K562 (cell line): Measurements from ENCODE around the gene P2RX1. TPM values are rescaled to one million over a fixed set of nuclear protein-coding genes. Genes with fewer than 3 reads are reported as not detected.

Experiments
- ATAC-seq: fragments of 200-7000 bp; cut with Tn5 transposase; 3 replicates; pipeline ENCODE4 v1.9.1; 2020; ENCODE audit warnings: moderate library complexity
- BruUV-seq: library from RNA; stranded (reverse); fragments of 400-500 nt; replicated peaks from 2 replicates; lab custom pipeline; 2021; lab: Mats Ljungman, UMichigan
- CTCF ChIA-PET: fragments of 300-600 bp; formaldehyde crosslinking; extraction: SDS; loops from one replicate; lab custom pipeline; 2021; ENCODE audit warnings: low intra/inter-chr PET ratio; lab: Yijun Ruan, JAX
- POLR2A ChIA-PET: fragments of 300-600, 350-650 bp; sonication (Branson Sonifier 250); formaldehyde crosslinking; extraction: SDS; loops from one replicate; lab custom pipeline; 2021; ENCODE audit warnings: antibody characterized with exemption, inconsistent platforms; lab: Yijun Ruan, JAX
- DNase-seq, 4 experiments: peaks; one replicate each; pipeline versions ENCODE4 v3.0.0 to v3.0.0-alpha.2; 2011 to 2018; ENCODE audit warnings: low spot score in 3 of 4, mixed read lengths in 3 of 4; ENCODE audit errors: extremely low read depth in 1 of 4
- FAIRE-seq: peaks from 2 replicates; lab custom pipeline; 2011; peaks lifted over from hg19 to GRCh38; lab: Jason Lieb, UNC
- H2AFZ ChIP-seq: 2 replicates; pipeline ENCODE4 v1.6.0; 2011; ENCODE audit warnings: low read depth, low read length, control low read depth, inconsistent platforms
- H3K27ac ChIP-seq: fragments of 200-600 bp; 3 replicates; pipeline ENCODE4 v1.8.0; 2011; ENCODE audit warnings: low read depth, mild to moderate bottlenecking, control low read depth, inconsistent platforms, low read length, moderate library complexity, mixed read lengths; ENCODE audit errors: extremely low read depth
- H3K27me3 ChIP-seq, 2 experiments: fragments of 300-600 bp in 1 of 2; 2 replicates in 1 of 2; 3 replicates in 1 of 2; pipeline versions ENCODE4 v1.6.0 to v1.8.0; 2011; ENCODE audit warnings: inconsistent platforms in 2 of 2, low read length in 2 of 2, mild to moderate bottlenecking in 1 of 2, mixed read lengths in 1 of 2, moderate library complexity in 1 of 2; ENCODE audit not compliant: control insufficient read depth in 2 of 2, insufficient read depth in 2 of 2
- H3K36me3 ChIP-seq: fragments of 300-600 bp; 3 replicates; pipeline ENCODE4 v1.8.0; 2011; ENCODE audit warnings: mild to moderate bottlenecking, low read length, inconsistent platforms; ENCODE audit not compliant: control insufficient read depth, insufficient read depth
- H3K4me1 ChIP-seq, 2 experiments: fragments of 200-600 bp in 1 of 2; replicated peaks in 1 of 2; 2 replicates in 1 of 2; 3 replicates in 1 of 2; pipeline versions ENCODE4 v1.5.1 to v1.8.0; 2011; ENCODE audit warnings: inconsistent platforms in 2 of 2, low read length in 2 of 2, mild to moderate bottlenecking in 1 of 2, mixed read lengths in 1 of 2, moderate library complexity in 1 of 2; ENCODE audit not compliant: control insufficient read depth in 2 of 2, insufficient read depth in 2 of 2
- H3K4me2 ChIP-seq: 2 replicates; pipeline ENCODE4 v1.6.1; 2011; ENCODE audit warnings: low read length, control low read depth, inconsistent platforms, mixed read lengths; ENCODE audit not compliant: insufficient read depth
- H3K4me3 ChIP-seq: fragments of 200-600 bp; sonication (generic), shearing (Covaris generic); 2 replicates; pipeline ENCODE4 v1.5.1; 2016; ENCODE audit warnings: control low read depth, inconsistent platforms
- H3K79me2 ChIP-seq: fragments of 200-600 bp; 3 replicates; pipeline ENCODE4 v1.8.0; 2011; ENCODE audit warnings: low read length, inconsistent platforms; ENCODE audit not compliant: control insufficient read depth, insufficient read depth
- H3K9ac ChIP-seq, 2 experiments: 2 replicates each; pipeline versions ENCODE4 v1.6.0 to v1.6.1; 2011; ENCODE audit warnings: low read depth in 2 of 2, low read length in 2 of 2, control low read depth in 1 of 2, inconsistent platforms in 1 of 2, mild to moderate bottlenecking in 1 of 2, mixed read lengths in 1 of 2; ENCODE audit not compliant: insufficient read depth in 1 of 2
- H3K9me1 ChIP-seq: one replicate; pipeline ENCODE4 v1.6.0; 2011; ENCODE audit warnings: inconsistent platforms, mild to moderate bottlenecking, low read length, moderate library complexity; ENCODE audit not compliant: control insufficient read depth, insufficient read depth
- H3K9me3 ChIP-seq: replicated peaks from 2 replicates; pipeline ENCODE4 v1.5.1; 2011; ENCODE audit warnings: low read depth, low read length, inconsistent platforms; ENCODE audit not compliant: control insufficient read depth, insufficient read depth
- H4K20me1 ChIP-seq: replicated peaks from 2 replicates; pipeline ENCODE4 v1.6.1; 2011; ENCODE audit warnings: low read length, inconsistent platforms, mixed read lengths; ENCODE audit not compliant: control insufficient read depth, insufficient read depth
- DACH1 ChIP-seq: fragments of 450-650 bp; IDR thresholded peaks from 2 replicates; pipeline ENCODE4 v1.6.1; 2018; ENCODE audit not compliant: partially characterized antibody
- FOXK1 ChIP-seq: sonication (generic); formaldehyde crosslinking; IDR thresholded peaks from 2 replicates; pipeline ENCODE4 v1.8.0; 2022; ENCODE audit warnings: missing genetic modification reagents, mild to moderate bottlenecking, borderline replicate concordance
- HNRNPLL ChIP-seq: fragments of 200-400 bp; formaldehyde crosslinking; IDR thresholded peaks from 2 replicates; pipeline ENCODE4 v1.6.1; 2017; ENCODE audit warnings: low read length, low read depth, mild to moderate bottlenecking; ENCODE audit not compliant: poor library complexity, severe bottlenecking
- JUNB ChIP-seq: fragments of 450-650 bp; formaldehyde crosslinking; conservative IDR thresholded peaks from 2 replicates; pipeline ENCODE4 v1.4.0; 2020; ENCODE audit warnings: mild to moderate bottlenecking
- KLF16 ChIP-seq: IDR thresholded peaks from 2 replicates; pipeline ENCODE4 v1.6.1; 2016; ENCODE audit warnings: antibody characterized with exemption
- L3MBTL2 ChIP-seq: fragments of 450-650 bp; IDR thresholded peaks from 2 replicates; pipeline ENCODE4 v1.6.1; 2016; ENCODE audit warnings: mild to moderate bottlenecking, moderate library complexity
- MYNN ChIP-seq, 2 experiments: sonication (generic); formaldehyde crosslinking in 1 of 2; IDR thresholded peaks; 2 replicates each; pipeline versions ENCODE4 v1.5.0 to v1.6.1; 2016 to 2020; ENCODE audit warnings: antibody characterized with exemption in 1 of 2, missing genetic modification reagents in 1 of 2
- POLR2AphosphoS2 ChIP-seq: IDR thresholded peaks from 2 replicates; pipeline ENCODE4 v1.6.1; 2012; ENCODE audit warnings: low read length, improper control_type of control experiment
- POLR2G ChIP-seq: fragments of 200-400 bp; formaldehyde crosslinking; IDR thresholded peaks from 2 replicates; pipeline ENCODE4 v1.6.1; 2017; ENCODE audit warnings: low read depth, mild to moderate bottlenecking, antibody characterized with exemption, low read length, moderate library complexity
- RFX7 ChIP-seq: fragments of 250-450 bp; sonication (Bioruptor Pico); IDR thresholded peaks from 2 replicates; pipeline ENCODE4 v1.5.1; 2021; ENCODE audit warnings: mild to moderate bottlenecking
- SIN3A ChIP-seq, 2 experiments: fragments of 150-350 bp in 1 of 2; IDR thresholded peaks; 2 replicates each; pipeline ENCODE4 v1.6.1; 2011 to 2016; ENCODE audit warnings: borderline replicate concordance in 2 of 2, low read depth in 2 of 2, low read length in 2 of 2, mild to moderate bottlenecking in 2 of 2, moderate library complexity in 2 of 2; ENCODE audit not compliant: control insufficient read depth in 1 of 2
- YY1 ChIP-seq, 3 experiments: IDR thresholded peaks; 2 replicates each; pipeline ENCODE4 v1.6.1; 2011; ENCODE audit warnings: low read length in 2 of 3, mild to moderate bottlenecking in 2 of 3, moderate library complexity in 2 of 3, borderline replicate concordance in 1 of 3, control low read depth in 1 of 3, low read depth in 1 of 3; ENCODE audit not compliant: insufficient read depth in 3 of 3, insufficient replicate concordance in 2 of 3, control insufficient read depth in 1 of 3, insufficient read length in 1 of 3; ENCODE audit errors: extremely low read depth in 1 of 3
- WGBS: fragments of 100-300 bp; shearing (Covaris generic); methylation state at CpG from one replicate; pipeline ENCODE4 v1.1.6; 2016; ENCODE audit warnings: low coverage, mixed read lengths; ENCODE audit not compliant: insufficient coverage; ENCODE audit errors: missing lambda C conversion rate; 5-methylcytosine and 5-hydroxymethylcytosine counted together
- in situ Hi-C: fragments of 300-500 bp; cut with MboI; formaldehyde crosslinking; loops from 4 replicates; pipeline ENCODE4 v1.15.0; 2018; ENCODE audit warnings: inconsistent platforms, mixed read lengths
- intact Hi-C: fragments of 100-400 bp; cut with micrococcal nuclease; formaldehyde crosslinking; loops from 2 replicates; pipeline ENCODE4 v1.14.2; 2022
- polyA plus RNA-seq, 8 experiments: library from polyadenylated mRNA; depleted of rRNA in 4 of 8; stranded (reverse) in 5 of 8; unstranded in 3 of 8; fragments of >200 nt; fragmentation: Nextera tagmentation in 2 of 8; fragmentation: Illumina TruSeq in 1 of 8; extraction: Ambion mirVana in 2 of 8; extraction: Trizol in 1 of 8; gene quantifications; 2 replicates each; pipeline versions ENCODE4 v1.2.1 to v1.2.3, GENCODE V29; 2011 to 2014; ENCODE audit warnings: inconsistent platforms in 1 of 8, missing spikeins in 1 of 8
- total RNA-seq, 7 experiments: library from RNA; depleted of rRNA in 6 of 7; stranded (reverse); fragments of >200 nt in 6 of 7; fragmentation: Illumina TruSeq in 2 of 7; extraction: Trizol in 2 of 7; gene quantifications; 2 replicates each; pipeline versions ENCODE4 v1.2.1 to v1.2.3, GENCODE V29; 2011 to 2021; ENCODE audit warnings: low replicate concordance in 1 of 7
- TF ChIP-seq, protein P1 (sequence below): fragments of 450-650 bp; formaldehyde crosslinking; IDR thresholded peaks from 2 replicates; pipeline ENCODE4 v1.4.0; 2022; ENCODE audit warnings: missing genetic modification characterization
- TF ChIP-seq, protein P2 (sequence below): fragments of 450-650 bp; IDR thresholded peaks from 2 replicates; pipeline ENCODE4 v1.6.1; 2016
- TF ChIP-seq, protein P3 (sequence below): fragments of 250-450 bp; sonication (Bioruptor Pico); IDR thresholded peaks from 2 replicates; pipeline ENCODE4 v1.4.0; 2020; ENCODE audit warnings: mild to moderate bottlenecking, moderate library complexity, borderline replicate concordance

P2RX1 gene
- total and polyA plus RNA-seq, 9 of the 15 experiments (the other 6 are each of a cell fraction or from before 2014, with no cell fraction given): 0.27 to 20.3 (median 10.3) TPM

DNA sequence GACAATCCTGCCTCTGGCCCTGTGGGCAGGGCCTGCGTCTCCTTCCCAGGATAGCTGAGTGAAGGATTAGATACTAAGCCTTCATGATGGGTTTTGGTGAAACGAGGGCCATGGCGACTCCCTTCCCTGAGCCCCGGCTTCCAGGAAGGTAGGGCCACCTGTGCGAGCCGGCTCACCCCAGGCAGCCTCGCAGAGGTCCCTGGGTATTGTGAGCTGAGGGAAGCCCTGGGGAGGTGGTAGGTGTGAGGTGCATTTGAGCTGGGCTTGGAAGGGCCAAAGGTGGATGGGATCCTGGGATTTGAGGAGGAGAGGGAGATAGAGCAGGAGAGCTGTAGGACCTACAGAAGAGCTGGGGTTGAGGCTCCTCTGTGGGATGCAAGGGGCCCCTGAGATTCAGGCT, 6.5 kb upstream of the P2RX1 start:
- H3K27me3 ChIP-seq: no peaks in the 10 kb centered on the region
- H3K4me3 ChIP-seq: no peak overlapping the region
- H3K9me3 ChIP-seq: no peaks in the 10 kb centered on the region
- FAIRE-seq (no peak), DNase-seq (no peak), ATAC-seq (peak; percentile 10)
- H3K79me2 ChIP-seq: no peaks in the 10 kb centered on the region
- no peaks in the 10 kb centered on the region for H3K9me1 ChIP-seq
- no peak overlapping the region for H3K27ac ChIP-seq
- no peaks in the 10 kb centered on the region; the same call in 1 of the 2 replicates for H4K20me1 ChIP-seq
- H3K36me3 ChIP-seq: peaks cover 10% of the 10 kb centered on the region; the same call in 1 of the 3 replicates
- H3K4me1 ChIP-seq: peaks cover 8 to 26% of the 10 kb centered on the region in 2 experiments
- 45% methylated on average over 6 of the region's 7 CpGs for WGBS
- ChIA-PET CTCF (no interaction called here), POLR2A (no interaction called here)
- no peak overlapping the region for H2AFZ ChIP-seq
- in situ Hi-C loops (no loop called here), intact Hi-C loops (no loop called here)
- H3K4me2 ChIP-seq: no peak overlapping the region
- peak overlapping the region in 1 of 2 experiments; percentile 26; a peak in 1 of 4 replicates for H3K9ac ChIP-seq
- no TSS peak for BruUV-seq
- no peak for TF ChIP-seq KLF16
- TF ChIP-seq JUNB (CRISPR knock-in tag): no peak
- TF ChIP-seq HNRNPLL: no peak
- TF ChIP-seq L3MBTL2: no peak
- TF ChIP-seq POLR2G: peak; percentile 55; the same call in 1 of the 2 replicates
- no peak for TF ChIP-seq FOXK1
- TF ChIP-seq YY1 (IDR thresholded peaks at IDR 0.05; ENCODE audit: borderline replicate concordance in 1 of 3, control insufficient read depth in 1 of 3, extremely low read depth in 1 of 3, insufficient read depth in 3 of 3, insufficient read length in 1 of 3, insufficient replicate concordance in 2 of 3, low read depth in 1 of 3, low read length in 2 of 3): no peak
- TF ChIP-seq RFX7 (CRISPR knock-in tag): no peak
- peak; percentile 61; the same call in 1 of the 2 replicates for TF ChIP-seq POLR2AphosphoS2
- TF ChIP-seq, protein P1, sequence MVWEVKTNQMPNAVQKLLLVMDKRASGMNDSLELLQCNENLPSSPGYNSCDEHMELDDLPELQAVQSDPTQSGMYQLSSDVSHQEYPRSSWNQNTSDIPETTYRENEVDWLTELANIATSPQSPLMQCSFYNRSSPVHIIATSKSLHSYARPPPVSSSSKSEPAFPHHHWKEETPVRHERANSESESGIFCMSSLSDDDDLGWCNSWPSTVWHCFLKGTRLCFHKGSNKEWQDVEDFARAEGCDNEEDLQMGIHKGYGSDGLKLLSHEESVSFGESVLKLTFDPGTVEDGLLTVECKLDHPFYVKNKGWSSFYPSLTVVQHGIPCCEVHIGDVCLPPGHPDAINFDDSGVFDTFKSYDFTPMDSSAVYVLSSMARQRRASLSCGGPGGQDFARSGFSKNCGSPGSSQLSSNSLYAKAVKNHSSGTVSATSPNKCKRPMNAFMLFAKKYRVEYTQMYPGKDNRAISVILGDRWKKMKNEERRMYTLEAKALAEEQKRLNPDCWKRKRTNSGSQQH (CRISPR knock-in tag): no peak
- TF ChIP-seq, protein P2, sequence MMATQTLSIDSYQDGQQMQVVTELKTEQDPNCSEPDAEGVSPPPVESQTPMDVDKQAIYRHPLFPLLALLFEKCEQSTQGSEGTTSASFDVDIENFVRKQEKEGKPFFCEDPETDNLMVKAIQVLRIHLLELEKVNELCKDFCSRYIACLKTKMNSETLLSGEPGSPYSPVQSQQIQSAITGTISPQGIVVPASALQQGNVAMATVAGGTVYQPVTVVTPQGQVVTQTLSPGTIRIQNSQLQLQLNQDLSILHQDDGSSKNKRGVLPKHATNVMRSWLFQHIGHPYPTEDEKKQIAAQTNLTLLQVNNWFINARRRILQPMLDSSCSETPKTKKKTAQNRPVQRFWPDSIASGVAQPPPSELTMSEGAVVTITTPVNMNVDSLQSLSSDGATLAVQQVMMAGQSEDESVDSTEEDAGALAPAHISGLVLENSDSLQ: no peak
- TF ChIP-seq SIN3A (IDR thresholded peaks at IDR 0.05; ENCODE audit: borderline replicate concordance in 2 of 2, control insufficient read depth in 1 of 2, low read depth in 2 of 2, low read length in 2 of 2): no peak
- TF ChIP-seq DACH1: no peak
- TF ChIP-seq MYNN (IDR thresholded peaks at IDR 0.05): 0 out of 2 replicates have a peak, but pooled peaks have one; percentile 13
- no peak for TF ChIP-seq MYNN (CRISPR knock-in tag; IDR thresholded peaks at IDR 0.05)
- TF ChIP-seq, protein P3, sequence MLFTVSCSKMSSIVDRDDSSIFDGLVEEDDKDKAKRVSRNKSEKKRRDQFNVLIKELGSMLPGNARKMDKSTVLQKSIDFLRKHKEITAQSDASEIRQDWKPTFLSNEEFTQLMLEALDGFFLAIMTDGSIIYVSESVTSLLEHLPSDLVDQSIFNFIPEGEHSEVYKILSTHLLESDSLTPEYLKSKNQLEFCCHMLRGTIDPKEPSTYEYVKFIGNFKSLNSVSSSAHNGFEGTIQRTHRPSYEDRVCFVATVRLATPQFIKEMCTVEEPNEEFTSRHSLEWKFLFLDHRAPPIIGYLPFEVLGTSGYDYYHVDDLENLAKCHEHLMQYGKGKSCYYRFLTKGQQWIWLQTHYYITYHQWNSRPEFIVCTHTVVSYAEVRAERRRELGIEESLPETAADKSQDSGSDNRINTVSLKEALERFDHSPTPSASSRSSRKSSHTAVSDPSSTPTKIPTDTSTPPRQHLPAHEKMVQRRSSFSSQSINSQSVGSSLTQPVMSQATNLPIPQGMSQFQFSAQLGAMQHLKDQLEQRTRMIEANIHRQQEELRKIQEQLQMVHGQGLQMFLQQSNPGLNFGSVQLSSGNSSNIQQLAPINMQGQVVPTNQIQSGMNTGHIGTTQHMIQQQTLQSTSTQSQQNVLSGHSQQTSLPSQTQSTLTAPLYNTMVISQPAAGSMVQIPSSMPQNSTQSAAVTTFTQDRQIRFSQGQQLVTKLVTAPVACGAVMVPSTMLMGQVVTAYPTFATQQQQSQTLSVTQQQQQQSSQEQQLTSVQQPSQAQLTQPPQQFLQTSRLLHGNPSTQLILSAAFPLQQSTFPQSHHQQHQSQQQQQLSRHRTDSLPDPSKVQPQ (CRISPR knock-in tag): no peak
